Smooth muscle cell (in vitro differentiated cells): ENCODE results near the gene SORBS2. TPM values are rescaled to one million over a fixed set of nuclear protein-coding genes. Genes with fewer than 3 reads are reported as not detected.

Experiments used
- DNase-seq: peaks from one replicate; lab custom pipeline; 2025; ENCODE audit not compliant: unreplicated experiment; lab: John Stamatoyannopoulos, UW
- H2AFZ ChIP-seq: fragments of 200-600 bp; sonication (generic); 2 replicates; pipeline ENCODE4 v1.6.0; 2016; ENCODE audit warnings: antibody characterized with exemption, low read depth, mild to moderate bottlenecking
- H3F3A ChIP-seq: fragments of 200-600 bp; sonication (generic); 2 replicates; pipeline ENCODE4 v1.6.0; 2017; ENCODE audit warnings: antibody characterized with exemption, low read depth
- H3K27ac ChIP-seq: fragments of 200-600 bp; sonication (generic); 2 replicates; pipeline ENCODE4 v1.5.1; 2016; ENCODE audit warnings: low read depth, mild to moderate bottlenecking
- H3K27me3 ChIP-seq: fragments of 200-600 bp; sonication (generic); 2 replicates; pipeline ENCODE4 v1.6.1; 2016; ENCODE audit warnings: low read depth, mild to moderate bottlenecking
- H3K36me3 ChIP-seq: fragments of 200-600 bp; sonication (generic); 2 replicates; pipeline ENCODE4 v1.5.1; 2016; ENCODE audit warnings: low read depth
- H3K4me1 ChIP-seq: fragments of 200-600 bp; sonication (generic); 2 replicates; pipeline ENCODE4 v1.5.1; 2016; ENCODE audit warnings: low read depth
- H3K4me2 ChIP-seq: fragments of 200-600 bp; sonication (generic); 2 replicates; pipeline ENCODE4 v1.6.0; 2016; ENCODE audit warnings: mild to moderate bottlenecking
- H3K4me3 ChIP-seq: fragments of 200-600 bp; sonication (generic); 2 replicates; pipeline ENCODE4 v1.5.1; 2016; ENCODE audit warnings: mild to moderate bottlenecking
- H3K79me2 ChIP-seq: fragments of 200-600 bp; sonication (generic); 2 replicates; pipeline ENCODE4 v1.6.0; 2016; ENCODE audit warnings: low read depth, mild to moderate bottlenecking
- H3K9ac ChIP-seq: fragments of 200-600 bp; sonication (generic); 2 replicates; pipeline ENCODE4 v1.6.0; 2016; ENCODE audit warnings: low read depth
- H3K9me3 ChIP-seq: fragments of 200-600 bp; sonication (generic); replicated peaks from 2 replicates; pipeline ENCODE4 v1.5.1; 2016; ENCODE audit warnings: low read depth
- H4K20me1 ChIP-seq: fragments of 200-600 bp; sonication (generic); 2 replicates; pipeline ENCODE4 v1.6.0; 2016; ENCODE audit warnings: low read depth
- WGBS: methylation state at CpG from one replicate; pipeline ENCODE4 v1.1.7; 2016; ENCODE audit warnings: low lambda C conversion rate; 5-methylcytosine and 5-hydroxymethylcytosine counted together
- polyA plus RNA-seq: library from polyadenylated mRNA; unstranded; fragments of >200 nt; fragmentation: Nextera tagmentation; extraction: Ambion mirVana; gene quantifications from 2 replicates; pipeline ENCODE4 v1.2.1, GENCODE V29; 2016
- total RNA-seq: library from RNA; depleted of rRNA; stranded (reverse); fragments of >200 nt; gene quantifications from 2 replicates; pipeline ENCODE4 v1.2.3, GENCODE V29; 2014
- TF ChIP-seq, protein P1 (sequence below): fragments of 200-600 bp; sonication (generic); IDR thresholded peaks from 2 replicates; pipeline ENCODE4 v1.5.1; 2017; ENCODE audit warnings: borderline replicate concordance, mild to moderate bottlenecking, antibody characterized with exemption; ENCODE audit not compliant: insufficient read depth, poor library complexity, severe bottlenecking

Gene SORBS2
- total and polyA plus RNA-seq, 2 experiments from 2014 or later: 9.0 to 36.6 TPM

DNA sequence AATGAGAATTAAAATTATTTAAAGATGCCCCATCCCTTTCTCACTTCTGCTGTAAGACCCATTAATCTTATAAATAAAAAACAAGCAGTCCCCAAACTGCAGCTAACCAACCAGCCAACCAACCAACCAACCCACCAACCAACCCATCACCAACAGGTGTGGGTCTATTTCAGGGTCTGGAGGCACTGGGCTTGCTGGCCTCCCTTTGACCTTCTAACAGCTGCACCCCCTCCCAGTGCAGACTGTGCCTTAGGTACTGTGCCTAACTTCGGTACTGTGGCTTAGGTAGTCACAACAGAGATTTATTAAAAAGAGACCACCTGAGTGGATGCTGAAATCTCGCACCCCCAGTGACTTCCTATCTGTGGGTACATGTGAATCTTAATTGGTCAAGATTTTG is 128.1 kb downstream of the SORBS2 start:
- H4K20me1 ChIP-seq: no peaks in the 10 kb centered on the region
- 97% methylated on average over 2 of the region's 2 CpGs for WGBS
- no peak overlapping the region for H3K4me3 ChIP-seq
- TF ChIP-seq, protein P1, sequence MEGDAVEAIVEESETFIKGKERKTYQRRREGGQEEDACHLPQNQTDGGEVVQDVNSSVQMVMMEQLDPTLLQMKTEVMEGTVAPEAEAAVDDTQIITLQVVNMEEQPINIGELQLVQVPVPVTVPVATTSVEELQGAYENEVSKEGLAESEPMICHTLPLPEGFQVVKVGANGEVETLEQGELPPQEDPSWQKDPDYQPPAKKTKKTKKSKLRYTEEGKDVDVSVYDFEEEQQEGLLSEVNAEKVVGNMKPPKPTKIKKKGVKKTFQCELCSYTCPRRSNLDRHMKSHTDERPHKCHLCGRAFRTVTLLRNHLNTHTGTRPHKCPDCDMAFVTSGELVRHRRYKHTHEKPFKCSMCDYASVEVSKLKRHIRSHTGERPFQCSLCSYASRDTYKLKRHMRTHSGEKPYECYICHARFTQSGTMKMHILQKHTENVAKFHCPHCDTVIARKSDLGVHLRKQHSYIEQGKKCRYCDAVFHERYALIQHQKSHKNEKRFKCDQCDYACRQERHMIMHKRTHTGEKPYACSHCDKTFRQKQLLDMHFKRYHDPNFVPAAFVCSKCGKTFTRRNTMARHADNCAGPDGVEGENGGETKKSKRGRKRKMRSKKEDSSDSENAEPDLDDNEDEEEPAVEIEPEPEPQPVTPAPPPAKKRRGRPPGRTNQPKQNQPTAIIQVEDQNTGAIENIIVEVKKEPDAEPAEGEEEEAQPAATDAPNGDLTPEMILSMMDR: no peak
- no peak overlapping the region for H3K9ac ChIP-seq
- H3K9me3 ChIP-seq: no peaks in the 10 kb centered on the region
- H2AFZ ChIP-seq: no peak overlapping the region
- no peaks in the 10 kb centered on the region for H3K36me3 ChIP-seq
- no peaks in the 10 kb centered on the region for H3K4me1 ChIP-seq
- H3K27me3 ChIP-seq: no peaks in the 10 kb centered on the region
- H3K27ac ChIP-seq: no peak overlapping the region
- no peaks in the 10 kb centered on the region for H3K79me2 ChIP-seq
- no peak overlapping the region for H3K4me2 ChIP-seq
- no peak for DNase-seq
- no peaks in the 10 kb centered on the region for H3F3A ChIP-seq

DNA sequence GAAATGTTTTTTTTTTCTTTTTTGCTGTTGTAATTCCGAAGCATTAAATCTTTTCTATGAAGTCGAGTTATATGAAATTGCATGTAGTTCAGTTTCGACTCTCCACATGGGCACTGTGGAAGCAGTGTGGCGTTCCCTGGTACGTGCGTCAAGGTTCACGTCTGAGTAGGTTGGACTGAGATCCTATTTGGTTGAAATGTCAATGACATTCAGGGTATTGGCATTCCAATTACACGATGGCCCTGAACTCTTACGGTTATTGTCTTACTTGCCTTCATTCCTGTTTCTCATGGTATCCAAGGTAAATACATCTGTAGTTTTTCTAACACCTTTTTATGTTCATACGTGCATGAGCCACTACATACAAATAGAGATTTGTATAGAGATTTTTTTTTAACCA is 128.8 kb downstream of the SORBS2 start:
- no peak overlapping the region for H3K4me2 ChIP-seq
- no peak overlapping the region for H3K9ac ChIP-seq
- H2AFZ ChIP-seq: no peak overlapping the region
- TF ChIP-seq, protein P1: no peak
- no peaks in the 10 kb centered on the region for H3K9me3 ChIP-seq
- no peaks in the 10 kb centered on the region for H3K79me2 ChIP-seq
- no peaks in the 10 kb centered on the region for H3K4me1 ChIP-seq
- no peaks in the 10 kb centered on the region for H3K27me3 ChIP-seq
- H3K36me3 ChIP-seq: no peaks in the 10 kb centered on the region
- H4K20me1 ChIP-seq: no peaks in the 10 kb centered on the region
- WGBS: 97% methylated on average over 10 of the region's 10 CpGs
- no peak overlapping the region for H3K4me3 ChIP-seq
- no peak overlapping the region for H3K27ac ChIP-seq
- H3F3A ChIP-seq: no peaks in the 10 kb centered on the region
- no peak for DNase-seq

DNA sequence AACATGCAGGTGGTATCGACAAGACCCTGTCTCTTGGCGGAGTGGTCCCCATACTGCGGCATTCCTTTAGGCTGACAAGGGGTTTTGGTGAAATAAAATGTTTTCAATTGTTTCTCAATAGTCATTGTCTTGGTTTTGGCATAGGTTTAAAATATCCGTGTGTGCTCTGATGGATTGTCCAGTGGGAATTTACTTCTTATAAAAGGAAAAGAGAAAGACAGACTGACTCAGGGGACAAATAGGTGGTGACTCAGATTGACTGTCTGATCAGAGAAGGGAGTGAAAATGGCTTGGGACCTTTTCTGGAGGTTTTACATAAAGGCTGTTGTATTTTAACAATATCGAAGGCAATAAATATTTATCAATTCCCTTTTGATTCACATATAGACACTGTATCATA is 129.8 kb downstream of the SORBS2 start:
- Histone ChIP-seq H2AFZ (no peak overlapping the region), H3K9ac (no peak overlapping the region), H3K4me2 (peak overlapping the region; percentile 37), H3K27ac (peak overlapping the region; percentile 42), H3K27me3 (no peaks in the 10 kb centered on the region), H3K4me3 (no peak overlapping the region), H3K36me3 (no peaks in the 10 kb centered on the region), H3F3A (no peaks in the 10 kb centered on the region), H3K79me2 (no peaks in the 10 kb centered on the region), H3K4me1 (no peaks in the 10 kb centered on the region), H4K20me1 (no peaks in the 10 kb centered on the region), H3K9me3 (no peaks in the 10 kb centered on the region)
- no peak for DNase-seq
- WGBS: 85% methylated on average over 5 of the region's 5 CpGs
- TF ChIP-seq, protein P1: no peak

DNA sequence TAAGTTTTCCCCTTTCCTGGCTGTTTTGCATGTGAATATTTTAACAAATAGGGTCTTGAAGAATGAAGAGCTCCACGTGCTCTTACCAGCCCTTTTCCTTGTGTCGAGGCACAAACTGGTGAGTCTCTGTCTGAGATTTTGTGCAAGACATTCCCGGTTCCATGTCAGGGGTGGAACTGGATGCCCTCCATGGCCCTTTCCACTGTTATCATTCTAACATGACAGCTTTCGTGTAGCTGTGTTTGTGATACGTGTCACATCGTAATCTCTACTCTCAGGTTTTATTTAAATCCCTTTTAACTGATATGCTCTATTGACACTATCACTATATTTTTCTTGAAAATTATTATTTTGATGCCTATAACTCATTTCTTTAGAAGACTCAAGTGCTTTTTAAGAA is 130.4 kb downstream of the SORBS2 start:
- Histone ChIP-seq H3F3A (no peaks in the 10 kb centered on the region), H3K9ac (no peak overlapping the region), H3K4me3 (no peak overlapping the region), H2AFZ (no peak overlapping the region), H3K4me1 (no peaks in the 10 kb centered on the region), H3K4me2 (no peak overlapping the region), H3K36me3 (no peaks in the 10 kb centered on the region), H3K27ac (no peak overlapping the region), H3K79me2 (no peaks in the 10 kb centered on the region), H3K27me3 (no peaks in the 10 kb centered on the region), H3K9me3 (no peaks in the 10 kb centered on the region), H4K20me1 (no peaks in the 10 kb centered on the region)
- DNase-seq: no peak
- 87% methylated on average over 6 of the region's 6 CpGs for WGBS
- TF ChIP-seq, protein P1: no peak
